GM21390 (cell line): ENCODE data around the gene NOP14.
"Not testable (repeated sequence)": the region's sequence is repeated elsewhere in the genome, so short reads cannot be mapped to it uniquely, and the experiment has no call there.

Source experiments
- ATAC-seq: cut with Tn5 transposase; IDR thresholded peaks from one replicate; pipeline ENCODE4 v1.9.1; 2021; ENCODE audit not compliant: unreplicated experiment

NOP14 gene

DNA sequence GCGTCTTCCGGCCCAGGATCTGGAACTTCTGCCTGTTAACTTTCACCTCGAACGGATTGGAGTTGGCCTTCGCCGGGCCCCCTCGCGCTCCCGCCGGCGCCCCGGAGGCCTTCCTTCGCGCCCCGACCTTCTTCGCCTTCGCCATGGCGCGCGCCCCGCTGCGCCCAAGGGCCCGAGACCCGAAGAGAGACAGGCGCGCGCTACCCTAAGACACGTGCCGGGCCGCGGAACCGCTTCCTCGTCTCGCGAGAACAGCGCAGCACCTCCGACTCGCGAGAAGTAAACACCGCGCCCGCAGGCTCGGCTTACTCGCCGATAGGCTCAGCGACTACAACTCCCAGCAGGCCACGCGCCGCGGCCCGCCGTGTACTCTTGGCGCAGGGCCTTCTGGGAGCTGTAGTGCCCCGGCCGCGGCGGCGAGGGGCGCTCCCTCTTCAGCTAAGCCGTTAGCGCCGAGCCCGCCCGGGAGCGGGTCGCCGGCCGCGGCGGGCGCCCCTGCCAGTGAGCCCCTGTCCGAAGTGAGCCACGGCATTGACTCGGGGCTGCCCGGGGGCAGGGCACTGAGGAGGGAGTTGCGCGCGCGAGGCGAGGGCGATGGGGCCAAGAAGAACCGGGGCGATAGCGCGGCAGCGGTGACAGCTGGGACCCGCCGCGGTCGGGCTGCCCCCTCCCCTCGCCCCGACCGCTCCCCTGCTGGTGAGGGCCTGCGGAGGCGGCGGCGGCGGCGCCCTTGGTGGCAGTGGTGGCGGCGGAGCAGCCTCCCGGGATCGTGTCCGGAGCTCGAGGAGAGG is at the start of gene NOP14, which contains the start of gene GRK4:
Gene NOP14 (minus strand): TSS at position 232 of the 791 bp plus-strand sequence. CDS start 87 bp downstream, at position 145.
Gene GRK4 (plus strand): TSS at position 397 of the 791 bp plus-strand sequence. CDS start 500 bp downstream, outside the sequence.
- peak; percentile 86 for ATAC-seq

- no peak for ATAC-seq
Measured at GRCh38 chr4:3011456-3012220, 48.4 kb upstream of the NOP14 start.

- ATAC-seq, result no peak
Measured at GRCh38 chr4:3010998-3011397, 47.8 kb upstream of the NOP14 start.

DNA sequence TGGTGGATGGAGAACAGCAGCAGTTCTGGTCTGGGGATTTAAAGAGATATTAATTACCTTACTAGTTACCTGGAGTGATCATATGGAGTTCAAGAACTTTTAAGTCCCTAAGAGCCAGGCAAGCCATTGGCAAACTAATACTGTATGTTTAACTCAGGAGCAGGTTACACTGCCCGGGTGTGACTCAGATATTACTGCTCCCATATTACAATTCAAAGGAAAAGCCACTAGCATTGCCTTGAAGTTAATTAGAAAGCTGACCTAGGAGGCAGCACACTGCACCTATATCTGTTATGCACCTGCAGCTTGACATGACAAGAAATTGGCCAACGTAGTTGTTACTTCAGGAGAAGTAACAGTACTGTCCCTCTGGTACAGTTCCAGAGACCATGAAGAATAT is 47.4 kb upstream of the NOP14 start:
- ATAC-seq, result no peak

DNA sequence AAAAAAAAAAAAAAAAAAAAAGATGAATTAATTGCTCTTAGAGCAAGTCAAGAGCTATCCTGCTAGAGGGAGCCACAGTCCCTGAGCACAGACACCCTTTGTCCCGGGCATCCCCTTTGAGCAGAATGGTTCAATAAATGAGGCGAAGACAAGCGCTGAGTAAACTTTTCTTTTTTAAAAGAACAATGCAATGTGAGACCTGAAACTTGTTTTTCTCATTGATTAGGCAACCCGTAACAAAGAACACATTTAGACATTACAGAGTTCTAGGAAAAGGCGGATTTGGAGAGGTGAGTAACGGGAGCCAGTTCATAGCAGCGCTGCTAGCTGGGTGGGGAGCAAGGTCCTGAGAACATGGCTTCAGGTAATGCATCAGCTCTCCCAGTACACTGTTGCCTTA is 46.2 kb upstream of the NOP14 start:
- ATAC-seq, result no peak

- no peak for ATAC-seq
Measured at GRCh38 chr4:3007724-3008123, 44.5 kb upstream of the NOP14 start.

DNA sequence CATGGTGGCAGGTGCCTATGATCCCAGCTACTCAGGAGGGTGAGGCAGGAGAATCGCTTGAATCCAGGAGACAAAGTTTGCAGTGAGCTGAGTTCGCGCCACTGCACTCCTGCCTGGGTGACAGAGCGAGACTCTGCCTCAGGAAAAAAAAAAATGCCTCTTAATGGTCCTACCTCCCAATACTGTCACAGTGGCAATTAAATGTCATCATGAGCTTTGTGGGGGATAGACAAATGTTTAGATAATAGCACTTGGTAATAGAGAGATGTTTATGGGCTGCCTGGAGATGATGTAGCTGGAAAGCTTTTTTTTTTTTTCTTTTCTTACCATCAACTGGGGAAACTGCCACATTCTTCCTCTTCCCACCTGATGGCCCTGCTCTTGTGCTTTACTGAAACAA is 33.2 kb upstream of the NOP14 start:
- no peak for ATAC-seq

DNA sequence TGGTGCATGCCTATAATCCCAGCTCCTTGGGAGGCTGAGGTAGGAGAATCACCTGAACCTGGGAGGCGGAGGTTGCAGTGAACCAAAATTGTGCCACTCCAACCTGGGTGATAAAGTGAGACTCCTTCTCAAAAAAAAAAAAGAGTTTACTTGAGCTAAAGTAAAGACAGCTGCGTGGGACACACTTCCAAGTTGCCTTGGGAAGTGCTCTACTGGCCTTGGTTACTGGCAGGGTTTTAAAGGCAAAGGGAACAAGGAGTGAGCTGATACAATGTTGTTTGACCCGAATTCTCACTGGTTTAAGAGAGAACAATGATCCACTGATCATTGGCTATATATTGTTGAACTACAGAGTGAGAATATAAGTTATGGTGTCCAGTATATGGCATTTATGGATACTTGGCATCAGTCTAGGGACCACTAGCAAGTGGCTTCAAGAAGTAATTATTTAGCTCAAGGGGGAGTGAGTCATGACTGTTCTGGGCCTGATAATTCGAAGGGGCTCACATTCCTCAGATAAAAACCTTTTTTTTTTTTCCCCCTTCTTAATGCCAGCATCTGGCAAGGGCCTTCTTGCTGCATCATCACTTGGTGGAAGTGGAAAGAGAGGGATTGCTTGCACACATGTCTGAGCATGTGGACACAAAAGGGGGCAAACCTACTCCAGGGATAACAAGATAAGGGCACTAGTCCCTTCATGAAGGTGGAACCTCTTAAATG is 32.5 kb upstream of the NOP14 start:
- no peak for ATAC-seq

- ATAC-seq, result no peak
Measured at GRCh38 chr4:2994917-2995316, 31.7 kb upstream of the NOP14 start.

- ATAC-seq, result no peak
Measured at GRCh38 chr4:2991243-2991642, 28.0 kb upstream of the NOP14 start.

- ATAC-seq, result not testable (repeated sequence)
Measured at GRCh38 chr4:2983715-2984114, 20.5 kb upstream of the NOP14 start.

DNA sequence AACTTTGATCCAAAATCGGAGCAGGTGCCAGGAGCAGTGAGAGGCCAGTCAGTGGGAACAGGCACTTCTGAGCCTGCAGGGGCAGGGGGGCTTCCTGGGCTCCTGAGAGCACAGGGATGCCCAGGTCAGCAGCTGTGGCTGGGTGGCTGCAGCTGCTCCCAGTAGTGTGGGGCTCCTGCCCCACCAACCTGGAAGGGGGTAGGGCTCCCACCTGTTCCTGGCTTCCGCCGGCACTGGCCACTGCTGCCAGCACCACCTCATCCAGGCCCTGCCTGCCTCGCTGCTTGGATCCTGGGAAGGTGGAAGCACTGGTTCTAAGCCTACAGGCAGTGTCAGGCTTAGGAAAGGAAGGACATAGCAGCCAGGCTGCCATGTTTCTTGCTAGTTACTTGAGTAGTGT is 18.8 kb upstream of the NOP14 start:
- no peak for ATAC-seq

DNA sequence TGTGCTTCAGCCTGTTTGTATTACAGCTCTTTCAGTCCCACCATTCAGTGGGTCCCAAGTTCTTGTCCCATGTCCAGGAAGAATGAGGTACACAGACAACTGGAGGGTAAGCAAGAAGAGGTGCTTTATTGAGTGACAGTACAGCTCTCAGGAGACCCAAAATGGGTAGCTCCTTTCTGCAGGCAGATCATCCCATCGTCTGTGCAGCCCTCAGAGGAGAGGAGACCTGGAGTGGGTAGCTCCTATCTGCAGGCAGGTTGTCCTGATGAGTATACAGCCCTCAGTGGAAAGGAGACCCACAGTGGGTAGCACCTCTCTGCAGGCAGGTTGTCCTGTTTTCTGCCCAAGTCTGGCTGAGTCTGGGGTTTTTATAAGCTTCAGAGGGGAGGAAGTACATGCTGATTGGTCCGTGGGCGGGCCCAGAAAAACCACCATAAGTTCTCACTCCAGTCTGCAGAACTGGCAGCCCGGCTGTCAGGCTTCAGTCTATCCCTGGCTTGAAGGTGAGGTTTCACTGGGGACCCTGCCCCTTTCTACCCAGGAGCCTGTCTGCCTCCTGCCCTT is 18.1 kb upstream of the NOP14 start:
- no peak for ATAC-seq

- ATAC-seq, result no peak
Measured at GRCh38 chr4:2977211-2978088, 14.2 kb upstream of the NOP14 start.

DNA sequence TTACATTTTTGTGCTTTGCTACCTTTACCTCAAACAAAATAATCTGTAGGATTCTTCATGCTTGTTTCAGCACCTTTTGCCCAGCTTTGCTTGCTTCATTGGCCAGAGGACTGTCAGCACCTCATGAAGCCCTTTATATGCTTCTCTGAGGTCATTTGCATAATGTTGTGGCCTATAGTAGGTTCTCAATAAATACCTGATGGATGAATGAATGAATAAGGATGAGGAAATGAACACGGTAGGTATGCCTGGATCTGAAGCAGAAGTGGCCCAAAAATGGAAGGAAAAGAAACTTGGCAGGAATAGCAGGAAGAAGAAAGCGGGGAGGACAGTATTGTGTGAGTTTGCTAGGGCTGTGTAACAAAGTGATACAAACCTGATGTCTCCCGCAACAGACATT is 8.1 kb upstream of the NOP14 start:
- ATAC-seq, result no peak

GRCh38 chr4:2968381-2968780 is 5.2 kb upstream of the NOP14 start:
- ATAC-seq, result no peak

DNA sequence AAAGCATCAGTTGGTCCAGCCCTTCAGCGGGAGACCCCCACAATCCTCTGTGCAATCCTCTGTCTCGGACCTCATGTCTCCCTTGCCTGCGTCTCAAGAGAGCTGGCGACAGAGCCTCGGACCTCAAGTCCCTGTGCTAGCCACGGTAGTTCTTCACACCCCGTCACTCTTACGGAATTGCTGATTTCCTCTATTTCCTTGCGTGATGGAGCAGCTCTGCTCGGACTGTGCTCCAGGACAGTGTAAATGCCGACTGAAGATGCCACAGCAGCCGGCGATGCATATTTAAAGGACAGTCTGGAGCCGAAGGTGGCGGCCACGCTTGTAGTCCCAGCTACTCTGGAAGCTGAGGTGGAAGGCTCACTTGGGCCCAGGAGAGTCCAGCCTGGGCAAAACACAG is 2.1 kb upstream of the NOP14 start:
- no peak for ATAC-seq

GRCh38 chr4:2964706-2965258 is 1.6 kb upstream of the NOP14 start:
- no peak for ATAC-seq

GRCh38 chr4:2963966-2964471 is 813 bp upstream of the NOP14 start:
- peak; percentile 34 for ATAC-seq
